Uterus (tissue), 4 donors: ENCODE data around the gene GRIK1. TPM values are rescaled to one million over a fixed set of nuclear protein-coding genes. Genes with fewer than 3 reads are reported as not detected.

Source experiments
- DNase-seq, 2 donors: peaks; one replicate each; pipeline ENCODE4 v3.0.0-alpha.2; 2019 to 2020
- H3K27ac ChIP-seq, 2 donors: fragments of 200-600 bp; sonication (generic); 1 replicate in 1 of 2; 2 replicates in 1 of 2; pipeline ENCODE4 v1.5.1; 2016 to 2018
- H3K27me3 ChIP-seq, 2 donors: fragments of 200-600 bp; sonication (generic); one replicate each; pipeline ENCODE4 v1.5.1; 2018 to 2019; ENCODE audit warnings: control low read depth in 1 of 2
- H3K36me3 ChIP-seq, 2 donors: fragments of 200-600 bp; sonication (generic); one replicate each; pipeline ENCODE4 v1.5.1; 2019; ENCODE audit warnings: control low read depth in 1 of 2
- H3K4me1 ChIP-seq, 2 donors: fragments of 200-600 bp; sonication (generic); one replicate each; pipeline ENCODE4 v1.5.1; 2018 to 2019; ENCODE audit warnings: control low read depth in 1 of 2
- H3K4me3 ChIP-seq, 2 donors: fragments of 200-600 bp; sonication (generic); 1 replicate in 1 of 2; 2 replicates in 1 of 2; pipeline ENCODE4 v1.5.1; 2018 to 2019; ENCODE audit warnings: mild to moderate bottlenecking in 1 of 2
- H3K9me3 ChIP-seq, 2 donors: fragments of 200-600 bp; sonication (generic); one replicate each; pipeline ENCODE4 v1.5.1; 2019; ENCODE audit warnings: control low read depth in 1 of 2
- POLR2A ChIP-seq, 2 donors: fragments of 450-650 bp; IDR thresholded peaks; one replicate each; pipeline ENCODE4 v1.6.1; 2016; ENCODE audit warnings: antibody characterized with exemption in 2 of 2, mild to moderate bottlenecking in 1 of 2, moderate library complexity in 1 of 2
- intact Hi-C: fragments of 100-400 bp; cut with DNase I; formaldehyde crosslinking; loops from one replicate; pipeline ENCODE4 v1.15.1; 2023; ENCODE audit warnings: low total_unique reads
- total RNA-seq, 4 donors: library from RNA; depleted of rRNA in 3 of 4; stranded (reverse); fragments of >200 nt in 3 of 4; gene quantifications; one replicate each; pipeline versions ENCODE4 v1.1.0 to v1.2.4, GENCODE V29; 2014 to 2023
- TF ChIP-seq, protein P1 (sequence below), 4 experiments: fragments of 200-600 bp in 2 of 4; fragments of 450-650 bp in 2 of 4; sonication (generic) in 2 of 4; IDR thresholded peaks; one replicate each; pipeline ENCODE4 v1.5.1; 2016 to 2019; ENCODE audit warnings: antibody characterized with exemption in 4 of 4, mild to moderate bottlenecking in 2 of 4, moderate library complexity in 1 of 4
- donor health status: DM: yes; HTN: yes; CAD: no.

The GRIK1 gene
- total RNA-seq, 4 donors from 2014 or later = 0.12 to 4.1 TPM; not detected in 2

DNA sequence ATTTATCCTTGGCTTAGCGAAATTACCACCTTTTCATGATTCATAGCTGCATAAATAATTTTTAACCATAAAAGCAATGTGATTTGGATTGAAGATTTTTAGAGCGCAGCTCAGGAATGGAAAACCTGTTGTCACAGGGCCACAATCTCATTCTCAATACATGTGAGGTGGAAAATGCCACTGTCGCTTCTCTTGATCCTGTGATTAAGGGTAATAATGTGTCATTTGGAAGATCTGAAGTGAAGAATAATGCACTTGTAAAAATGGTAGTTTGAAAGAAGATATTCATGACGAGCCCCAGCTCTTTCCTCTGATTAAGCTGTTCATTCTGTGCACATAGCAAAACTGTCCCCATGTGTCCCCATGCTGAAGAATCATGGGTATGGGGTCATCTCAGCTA lies 410.7 kb downstream of the GRIK1 start:
- intact Hi-C loops = no loop called here
- H3K27ac ChIP-seq = no peak overlapping the region
- no peaks in the 10 kb centered on the region for H3K9me3 ChIP-seq
- no peaks in the 10 kb centered on the region for H3K36me3 ChIP-seq
- TF ChIP-seq, protein P1, sequence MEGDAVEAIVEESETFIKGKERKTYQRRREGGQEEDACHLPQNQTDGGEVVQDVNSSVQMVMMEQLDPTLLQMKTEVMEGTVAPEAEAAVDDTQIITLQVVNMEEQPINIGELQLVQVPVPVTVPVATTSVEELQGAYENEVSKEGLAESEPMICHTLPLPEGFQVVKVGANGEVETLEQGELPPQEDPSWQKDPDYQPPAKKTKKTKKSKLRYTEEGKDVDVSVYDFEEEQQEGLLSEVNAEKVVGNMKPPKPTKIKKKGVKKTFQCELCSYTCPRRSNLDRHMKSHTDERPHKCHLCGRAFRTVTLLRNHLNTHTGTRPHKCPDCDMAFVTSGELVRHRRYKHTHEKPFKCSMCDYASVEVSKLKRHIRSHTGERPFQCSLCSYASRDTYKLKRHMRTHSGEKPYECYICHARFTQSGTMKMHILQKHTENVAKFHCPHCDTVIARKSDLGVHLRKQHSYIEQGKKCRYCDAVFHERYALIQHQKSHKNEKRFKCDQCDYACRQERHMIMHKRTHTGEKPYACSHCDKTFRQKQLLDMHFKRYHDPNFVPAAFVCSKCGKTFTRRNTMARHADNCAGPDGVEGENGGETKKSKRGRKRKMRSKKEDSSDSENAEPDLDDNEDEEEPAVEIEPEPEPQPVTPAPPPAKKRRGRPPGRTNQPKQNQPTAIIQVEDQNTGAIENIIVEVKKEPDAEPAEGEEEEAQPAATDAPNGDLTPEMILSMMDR (IDR thresholded peaks at IDR 0.05) = no peak
- TF ChIP-seq POLR2A (IDR thresholded peaks at IDR 0.05) = no peak
- H3K4me3 ChIP-seq = no peak overlapping the region
- no peak for DNase-seq
- H3K4me1 ChIP-seq = no peaks in the 10 kb centered on the region
- no peaks in the 10 kb centered on the region for H3K27me3 ChIP-seq

DNA sequence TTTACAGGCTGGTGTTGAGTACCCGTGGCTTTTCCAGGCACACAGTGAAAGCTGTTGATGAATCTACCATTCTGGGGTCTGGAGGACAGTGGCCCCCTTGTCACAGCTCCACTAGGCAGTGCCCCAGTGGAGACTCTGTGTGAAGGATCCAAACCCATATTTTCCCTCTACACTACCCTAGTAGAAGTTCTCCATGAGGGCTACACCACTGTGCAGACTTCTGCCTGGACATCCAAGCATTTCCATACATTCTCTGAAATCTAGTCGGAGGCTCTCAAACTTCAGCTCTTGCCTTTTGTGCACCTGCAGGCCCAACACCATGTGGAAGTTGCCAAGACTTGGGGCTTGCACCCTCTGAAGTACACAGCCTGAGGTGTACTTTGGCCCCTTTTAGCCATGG lies 413.3 kb downstream of the GRIK1 start:
- intact Hi-C loops = no loop called here
- TF ChIP-seq, protein P1 (IDR thresholded peaks at IDR 0.05) = no peak
- no peak for TF ChIP-seq POLR2A (IDR thresholded peaks at IDR 0.05)
- H3K9me3 ChIP-seq = no peaks in the 10 kb centered on the region

DNA sequence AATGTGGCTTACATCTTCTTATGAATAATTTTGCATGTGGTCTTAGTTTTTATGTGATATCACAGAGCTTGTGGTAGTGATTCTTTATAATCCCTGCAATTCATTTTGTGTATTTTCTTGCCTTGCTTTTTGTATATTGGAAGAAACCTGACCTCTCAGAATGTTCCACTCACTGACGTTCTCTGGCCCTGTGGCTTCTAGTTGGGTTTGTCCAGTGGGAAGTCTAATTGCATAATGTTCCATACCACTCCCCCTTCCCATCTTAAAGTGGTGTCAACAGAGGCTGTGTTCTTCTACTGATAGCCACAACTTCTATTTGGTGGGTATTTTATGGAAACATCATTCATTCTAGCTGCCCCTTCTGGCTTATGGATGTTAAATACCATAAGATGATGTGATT lies 415.7 kb downstream of the GRIK1 start:
- TF ChIP-seq, protein P1 (IDR thresholded peaks at IDR 0.05) = no peak
- TF ChIP-seq POLR2A (IDR thresholded peaks at IDR 0.05) = no peak
- DNase-seq = no peak
- Histone ChIP-seq H3K36me3 (no peaks in the 10 kb centered on the region), H3K4me1 (no peaks in the 10 kb centered on the region), H3K4me3 (no peak overlapping the region), H3K27me3 (no peaks in the 10 kb centered on the region), H3K9me3 (no peaks in the 10 kb centered on the region), H3K27ac (no peak overlapping the region)
- intact Hi-C loops = no loop called here

More for the DNA sequence above, 413.3 kb downstream of the GRIK1 start:
- no peaks in the 10 kb centered on the region for H3K36me3 ChIP-seq
- H3K27me3 ChIP-seq = no peaks in the 10 kb centered on the region
- no peak overlapping the region for H3K4me3 ChIP-seq
- no peaks in the 10 kb centered on the region for H3K4me1 ChIP-seq
- DNase-seq = no peak
- H3K27ac ChIP-seq = no peak overlapping the region

DNA sequence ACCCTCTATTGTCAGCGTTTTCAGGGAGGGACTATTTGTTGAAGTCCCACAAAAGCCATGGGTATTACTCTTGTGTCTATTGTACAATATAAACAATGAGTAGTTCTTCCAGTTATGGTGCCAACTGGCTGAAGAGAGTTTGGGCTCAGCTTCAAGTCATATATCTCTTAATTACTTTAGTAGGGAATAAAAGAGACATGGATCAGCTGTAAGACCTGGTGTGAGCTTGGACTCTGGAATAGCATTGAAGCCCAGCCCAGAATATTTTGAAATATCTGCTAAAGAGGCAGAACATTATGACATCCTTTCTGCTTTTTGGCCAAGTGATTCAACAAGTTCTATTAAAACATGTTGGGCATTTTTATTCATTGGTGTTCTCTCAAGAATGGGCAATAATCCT lies 416.1 kb downstream of the GRIK1 start:
- no peak overlapping the region for H3K4me3 ChIP-seq
- TF ChIP-seq, protein P1 (IDR thresholded peaks at IDR 0.05) = no peak
- no peak for TF ChIP-seq POLR2A (IDR thresholded peaks at IDR 0.05)
- intact Hi-C loops = no loop called here
- H3K4me1 ChIP-seq = no peaks in the 10 kb centered on the region
- no peaks in the 10 kb centered on the region for H3K9me3 ChIP-seq
- no peak for DNase-seq
- no peaks in the 10 kb centered on the region for H3K27me3 ChIP-seq
- H3K27ac ChIP-seq = no peak overlapping the region
- H3K36me3 ChIP-seq = no peaks in the 10 kb centered on the region

DNA sequence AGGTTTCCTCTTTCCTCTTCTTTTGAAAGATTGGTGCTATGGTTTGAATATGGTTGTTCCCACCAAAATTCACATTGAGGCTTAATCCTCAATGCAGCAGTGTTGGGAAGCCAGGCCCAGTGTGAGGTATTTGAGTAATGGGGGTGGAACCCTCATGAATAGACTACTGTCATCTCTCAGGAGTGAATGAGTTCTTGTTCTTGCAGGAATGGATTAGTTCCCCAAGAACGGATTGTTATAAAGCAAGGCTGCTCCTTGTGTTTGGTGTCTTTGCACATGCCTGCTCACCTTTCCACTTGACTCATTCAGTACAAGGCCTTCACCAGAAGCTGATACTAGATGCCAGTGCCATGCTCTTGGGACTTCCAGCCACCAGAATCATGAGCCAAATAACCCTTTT lies 417.9 kb downstream of the GRIK1 start:
- H3K4me1 ChIP-seq = no peaks in the 10 kb centered on the region
- H3K27me3 ChIP-seq = no peaks in the 10 kb centered on the region
- H3K27ac ChIP-seq = no peak overlapping the region
- DNase-seq = no peak
- TF ChIP-seq, protein P1 (IDR thresholded peaks at IDR 0.05) = no peak
- no peak for TF ChIP-seq POLR2A (IDR thresholded peaks at IDR 0.05)
- H3K4me3 ChIP-seq = no peak overlapping the region
- H3K36me3 ChIP-seq = no peaks in the 10 kb centered on the region
- no peaks in the 10 kb centered on the region for H3K9me3 ChIP-seq
- intact Hi-C loops = no loop called here
